K562 (cell line): ENCODE measurements around the gene PAQR4.

ENCODE experiments used
- ATF1 ChIP-seq, 2 experiments: fragments of 450-650 bp in 1 of 2; IDR thresholded peaks; 2 replicates each; pipeline ENCODE4 v1.6.1; 2016; ENCODE audit warnings: missing compliant biosample characterization in 1 of 2, missing genetic modification characterization in 1 of 2
- CHAMP1 ChIP-seq: fragments of 450-650 bp; IDR thresholded peaks from 2 replicates; pipeline ENCODE4 v1.6.1; 2016; ENCODE audit warnings: mild to moderate bottlenecking
- CTCF ChIP-seq, 3 experiments: IDR thresholded peaks in 2 of 3; conservative IDR thresholded peaks in 1 of 3; 2 replicates each; pipeline ENCODE4 v1.5.1; 2011 to 2012; ENCODE audit warnings: low read length in 3 of 3, mild to moderate bottlenecking in 3 of 3, control low read depth in 2 of 3, improper control_type of control experiment in 1 of 3, inconsistent platforms in 1 of 3, low read depth in 1 of 3, mixed read lengths in 1 of 3, moderate library complexity in 1 of 3; ENCODE audit not compliant: insufficient read depth in 2 of 3
- POLR2A ChIP-seq: fragments of 450-650 bp; conservative IDR thresholded peaks from 2 replicates; pipeline ENCODE4 v1.6.1; 2016
- POLR2AphosphoS5 ChIP-seq: IDR thresholded peaks from 2 replicates; pipeline ENCODE4 v1.6.1; 2011; ENCODE audit warnings: mild to moderate bottlenecking, low read depth, low read length, moderate library complexity; ENCODE audit not compliant: control insufficient read depth, insufficient read depth
- STAT5B ChIP-seq: fragments of 250-450 bp; sonication (Bioruptor Pico); IDR thresholded peaks from 2 replicates; pipeline ENCODE4 v1.8.0; 2021; ENCODE audit warnings: mild to moderate bottlenecking, inconsistent platforms
- USF1 ChIP-seq: sonication (generic); formaldehyde crosslinking; IDR thresholded peaks from 2 replicates; pipeline ENCODE4 v1.9.0; 2022; ENCODE audit warnings: mild to moderate bottlenecking, missing genetic modification reagents
- YY1 ChIP-seq, 3 experiments: IDR thresholded peaks; 2 replicates each; pipeline ENCODE4 v1.6.1; 2011; ENCODE audit warnings: low read length in 2 of 3, mild to moderate bottlenecking in 2 of 3, moderate library complexity in 2 of 3, borderline replicate concordance in 1 of 3, control low read depth in 1 of 3, low read depth in 1 of 3; ENCODE audit not compliant: insufficient read depth in 3 of 3, insufficient replicate concordance in 2 of 3, control insufficient read depth in 1 of 3, insufficient read length in 1 of 3; ENCODE audit errors: extremely low read depth in 1 of 3
- ZEB2 ChIP-seq: fragments of 450-650 bp; IDR thresholded peaks from 2 replicates; pipeline ENCODE4 v1.6.1; 2016
- ZNF384 ChIP-seq: IDR thresholded peaks from 2 replicates; pipeline ENCODE4 v1.6.1; 2012; ENCODE audit warnings: low read depth, low read length, improper control_type of control experiment
- ZNF778 ChIP-seq: fragments of 450-650 bp; formaldehyde crosslinking; IDR thresholded peaks from 2 replicates; pipeline ENCODE4 v1.4.0; 2020; ENCODE audit warnings: mild to moderate bottlenecking, moderate library complexity
- TF ChIP-seq, protein P1 (sequence below): IDR thresholded peaks from 3 replicates; pipeline ENCODE4 v1.6.1; 2011; ENCODE audit warnings: borderline replicate concordance, mild to moderate bottlenecking, moderate library complexity; ENCODE audit not compliant: insufficient read length; ENCODE audit errors: extremely low read depth
- TF ChIP-seq, protein P2 (sequence below): fragments of 450-650 bp; IDR thresholded peaks from 2 replicates; pipeline ENCODE4 v1.6.1; 2017; ENCODE audit warnings: antibody characterized with exemption

DNA sequence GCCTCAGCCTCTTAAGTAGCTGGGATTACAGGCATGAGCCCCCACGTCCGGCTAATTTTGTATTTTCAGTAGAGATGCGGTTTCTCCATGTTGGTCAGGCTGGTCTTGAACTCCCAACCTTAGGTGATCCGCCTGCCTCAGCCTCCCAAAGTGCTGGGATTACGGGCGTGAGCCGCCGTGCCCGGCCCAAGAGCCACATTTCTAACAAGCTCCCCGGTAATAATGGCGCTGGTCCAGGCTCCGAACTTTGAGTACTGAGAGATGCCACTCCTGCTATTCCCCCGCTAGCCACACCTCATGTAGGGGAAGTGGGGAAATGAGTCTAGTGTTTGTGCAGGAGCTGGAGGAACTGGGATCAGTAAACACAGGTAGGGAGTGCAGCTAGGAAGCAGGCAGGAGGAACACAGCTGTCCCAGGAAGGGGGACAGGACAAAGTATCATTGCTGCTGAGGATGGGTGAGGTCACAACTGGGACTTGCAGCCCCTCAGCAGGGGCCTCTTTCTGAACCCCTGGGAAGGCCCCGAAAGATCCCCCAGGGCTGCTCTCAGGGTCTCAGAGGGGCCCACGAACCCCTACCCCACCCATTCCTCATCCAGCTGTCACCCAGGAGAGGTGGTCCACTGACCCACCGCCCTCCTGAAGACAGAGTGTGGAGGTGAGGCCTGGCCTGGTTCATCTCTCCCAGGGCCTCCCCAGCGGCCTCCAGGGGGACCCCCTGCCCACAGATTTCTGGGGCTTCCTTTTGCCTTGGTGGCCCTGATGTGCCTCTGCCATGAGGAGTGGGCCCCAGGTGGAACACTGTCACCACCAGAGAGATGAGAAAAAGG, 8.8 kb upstream of the PAQR4 start:
- TF ChIP-seq ATF1 (CRISPR knock-in tag; IDR thresholded peaks at IDR 0.05), result no peak
- no peak for TF ChIP-seq ATF1 (tag; IDR thresholded peaks at IDR 0.05)
- TF ChIP-seq POLR2A, result no peak
- no peak for TF ChIP-seq STAT5B (CRISPR knock-in tag)
- TF ChIP-seq CTCF (IDR thresholded peaks at IDR 0.05 in 2 of 3, conservative IDR thresholded peaks at IDR 0.05 in 1 of 3; ENCODE audit: insufficient read depth in 2 of 3, low read depth in 1 of 3, low read length in 3 of 3), result no peak
- TF ChIP-seq ZNF778 (CRISPR knock-in tag), result no peak
- TF ChIP-seq, protein P1, sequence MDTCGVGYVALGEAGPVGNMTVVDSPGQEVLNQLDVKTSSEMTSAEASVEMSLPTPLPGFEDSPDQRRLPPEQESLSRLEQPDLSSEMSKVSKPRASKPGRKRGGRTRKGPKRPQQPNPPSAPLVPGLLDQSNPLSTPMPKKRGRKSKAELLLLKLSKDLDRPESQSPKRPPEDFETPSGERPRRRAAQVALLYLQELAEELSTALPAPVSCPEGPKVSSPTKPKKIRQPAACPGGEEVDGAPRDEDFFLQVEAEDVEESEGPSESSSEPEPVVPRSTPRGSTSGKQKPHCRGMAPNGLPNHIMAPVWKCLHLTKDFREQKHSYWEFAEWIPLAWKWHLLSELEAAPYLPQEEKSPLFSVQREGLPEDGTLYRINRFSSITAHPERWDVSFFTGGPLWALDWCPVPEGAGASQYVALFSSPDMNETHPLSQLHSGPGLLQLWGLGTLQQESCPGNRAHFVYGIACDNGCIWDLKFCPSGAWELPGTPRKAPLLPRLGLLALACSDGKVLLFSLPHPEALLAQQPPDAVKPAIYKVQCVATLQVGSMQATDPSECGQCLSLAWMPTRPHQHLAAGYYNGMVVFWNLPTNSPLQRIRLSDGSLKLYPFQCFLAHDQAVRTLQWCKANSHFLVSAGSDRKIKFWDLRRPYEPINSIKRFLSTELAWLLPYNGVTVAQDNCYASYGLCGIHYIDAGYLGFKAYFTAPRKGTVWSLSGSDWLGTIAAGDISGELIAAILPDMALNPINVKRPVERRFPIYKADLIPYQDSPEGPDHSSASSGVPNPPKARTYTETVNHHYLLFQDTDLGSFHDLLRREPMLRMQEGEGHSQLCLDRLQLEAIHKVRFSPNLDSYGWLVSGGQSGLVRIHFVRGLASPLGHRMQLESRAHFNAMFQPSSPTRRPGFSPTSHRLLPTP, result no peak
- no peak for TF ChIP-seq YY1 (IDR thresholded peaks at IDR 0.05; ENCODE audit: borderline replicate concordance in 1 of 3, control insufficient read depth in 1 of 3, extremely low read depth in 1 of 3, insufficient read depth in 3 of 3, insufficient read length in 1 of 3, insufficient replicate concordance in 2 of 3, low read depth in 1 of 3, low read length in 2 of 3)
- TF ChIP-seq, protein P2, sequence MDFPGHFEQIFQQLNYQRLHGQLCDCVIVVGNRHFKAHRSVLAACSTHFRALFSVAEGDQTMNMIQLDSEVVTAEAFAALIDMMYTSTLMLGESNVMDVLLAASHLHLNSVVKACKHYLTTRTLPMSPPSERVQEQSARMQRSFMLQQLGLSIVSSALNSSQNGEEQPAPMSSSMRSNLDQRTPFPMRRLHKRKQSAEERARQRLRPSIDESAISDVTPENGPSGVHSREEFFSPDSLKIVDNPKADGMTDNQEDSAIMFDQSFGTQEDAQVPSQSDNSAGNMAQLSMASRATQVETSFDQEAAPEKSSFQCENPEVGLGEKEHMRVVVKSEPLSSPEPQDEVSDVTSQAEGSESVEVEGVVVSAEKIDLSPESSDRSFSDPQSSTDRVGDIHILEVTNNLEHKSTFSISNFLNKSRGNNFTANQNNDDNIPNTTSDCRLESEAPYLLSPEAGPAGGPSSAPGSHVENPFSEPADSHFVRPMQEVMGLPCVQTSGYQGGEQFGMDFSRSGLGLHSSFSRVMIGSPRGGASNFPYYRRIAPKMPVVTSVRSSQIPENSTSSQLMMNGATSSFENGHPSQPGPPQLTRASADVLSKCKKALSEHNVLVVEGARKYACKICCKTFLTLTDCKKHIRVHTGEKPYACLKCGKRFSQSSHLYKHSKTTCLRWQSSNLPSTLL, result no peak
- no peak for TF ChIP-seq USF1 (CRISPR knock-in tag)
- no peak for TF ChIP-seq ZEB2
- no peak for TF ChIP-seq POLR2AphosphoS5
- no peak for TF ChIP-seq CHAMP1
- no peak for TF ChIP-seq ZNF384
